ENCODE results near the gene ALKBH1. TPM values are rescaled to one million over a fixed set of nuclear protein-coding genes. Genes with fewer than 3 reads are reported as not detected.
A peak's percentile ranks its signal among the peaks of the same experiment; 100 is the strongest.

ALKBH1 gene
- total RNA-seq, 1 donor from 2014 or later = 18.0 TPM

GRCh38 chr14:77646907-77647306 lies 60.9 kb downstream of the ALKBH1 start:
- Mint-ChIP-seq H3K4me3 (no peak overlapping the region), H3K9me3 (peaks cover 2% of the 10 kb centered on the region), H3K36me3 (ENCODE audit: low read depth) (peaks cover 2% of the 10 kb centered on the region), H3K4me1 (peaks cover 4% of the 10 kb centered on the region), H3K27ac (no peak overlapping the region), H3K27me3 (no peaks in the 10 kb centered on the region)
- ChIA-PET CTCF (no interaction called here), POLR2A (no interaction called here)
- DNase-seq (no peak), ATAC-seq (ENCODE audit: low read depth) (no peak)
- intact Hi-C loops (cut with micrococcal nuclease) = no loop called here
- TF ChIP-seq, protein P1, sequence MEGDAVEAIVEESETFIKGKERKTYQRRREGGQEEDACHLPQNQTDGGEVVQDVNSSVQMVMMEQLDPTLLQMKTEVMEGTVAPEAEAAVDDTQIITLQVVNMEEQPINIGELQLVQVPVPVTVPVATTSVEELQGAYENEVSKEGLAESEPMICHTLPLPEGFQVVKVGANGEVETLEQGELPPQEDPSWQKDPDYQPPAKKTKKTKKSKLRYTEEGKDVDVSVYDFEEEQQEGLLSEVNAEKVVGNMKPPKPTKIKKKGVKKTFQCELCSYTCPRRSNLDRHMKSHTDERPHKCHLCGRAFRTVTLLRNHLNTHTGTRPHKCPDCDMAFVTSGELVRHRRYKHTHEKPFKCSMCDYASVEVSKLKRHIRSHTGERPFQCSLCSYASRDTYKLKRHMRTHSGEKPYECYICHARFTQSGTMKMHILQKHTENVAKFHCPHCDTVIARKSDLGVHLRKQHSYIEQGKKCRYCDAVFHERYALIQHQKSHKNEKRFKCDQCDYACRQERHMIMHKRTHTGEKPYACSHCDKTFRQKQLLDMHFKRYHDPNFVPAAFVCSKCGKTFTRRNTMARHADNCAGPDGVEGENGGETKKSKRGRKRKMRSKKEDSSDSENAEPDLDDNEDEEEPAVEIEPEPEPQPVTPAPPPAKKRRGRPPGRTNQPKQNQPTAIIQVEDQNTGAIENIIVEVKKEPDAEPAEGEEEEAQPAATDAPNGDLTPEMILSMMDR (IDR thresholded peaks at IDR 0.05) = no peak

DNA sequence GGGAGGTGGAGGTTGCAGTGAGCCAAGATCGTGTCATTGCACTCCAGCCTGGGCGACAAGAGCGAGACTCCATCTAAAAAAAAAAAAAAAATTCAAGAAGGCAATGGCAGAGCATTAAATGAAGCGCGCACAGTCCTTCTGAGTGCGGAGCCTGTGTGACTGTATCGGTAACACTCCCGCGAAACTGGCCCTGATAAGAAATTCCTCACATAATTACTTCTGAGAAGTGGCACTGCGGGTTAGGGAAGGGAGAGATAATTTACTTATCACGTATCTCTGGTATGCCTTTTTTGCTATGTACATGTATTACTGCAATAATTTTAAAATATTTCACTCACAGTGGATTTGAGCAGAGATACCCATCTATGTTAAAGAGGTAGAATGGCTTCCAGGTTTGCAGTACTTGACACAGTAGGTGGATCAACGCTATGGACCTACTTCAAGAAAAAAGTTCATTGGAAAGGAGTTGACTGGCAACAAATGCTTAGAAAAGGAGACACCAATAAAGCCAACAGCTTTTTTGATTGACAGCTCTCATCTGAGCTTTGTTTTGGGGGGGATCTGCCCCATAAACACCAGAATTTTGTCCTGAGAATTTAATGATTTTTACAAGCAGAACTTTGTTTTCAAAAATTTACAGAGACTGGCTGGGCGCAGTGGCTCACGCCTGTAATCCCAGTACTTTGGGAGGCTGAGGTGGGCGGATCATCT lies 62.1 kb downstream of the ALKBH1 start:
- Mint-ChIP-seq H3K4me1 (peaks cover 15% of the 10 kb centered on the region), H3K36me3 (ENCODE audit: low read depth) (peaks cover 5% of the 10 kb centered on the region), H3K4me3 (no peak overlapping the region), H3K27ac (no peak overlapping the region), H3K27me3 (no peaks in the 10 kb centered on the region), H3K9me3 (peaks cover 2% of the 10 kb centered on the region)
- intact Hi-C loops (cut with micrococcal nuclease) = no loop called here
- CTCF ChIA-PET = no interaction called here
- POLR2A ChIA-PET = interaction anchor here (0.5 kb wide), 1 partner anchor 133 kb away, joined by 15 read pairs; no protein-coding TSS in a partner anchor
- TF ChIP-seq, protein P1 (IDR thresholded peaks at IDR 0.05) = no peak
- ATAC-seq (ENCODE audit: low read depth) (no peak), DNase-seq (no peak)

- intact Hi-C loops (cut with micrococcal nuclease) = loop anchor here (1.0 to 2.0 kb wide), 3 partner anchors 26 to 184 kb away; partner anchors contain the start of genes AHSA1, ALKBH1, SLIRP and SPTLC2
- peak overlapping the region; percentile 93 for H3K27ac Mint-ChIP-seq
- H3K27me3 Mint-ChIP-seq = no peaks in the 10 kb centered on the region
- ATAC-seq (ENCODE audit: low read depth) (no peak), DNase-seq (no peak)
- CTCF ChIA-PET = no interaction called here
- POLR2A ChIA-PET = interaction anchor here (0.7 to 1.2 kb wide), 3 partner anchors 24 to 62 kb away, joined by 3 to 4 read pairs (median 3); no protein-coding TSS in a partner anchor
- peaks cover 16% of the 10 kb centered on the region for H3K4me1 Mint-ChIP-seq
- peak overlapping the region; percentile 95 for H3K4me3 Mint-ChIP-seq
- TF ChIP-seq, protein P1 (IDR thresholded peaks at IDR 0.05) = no peak
- H3K36me3 Mint-ChIP-seq (ENCODE audit: low read depth) = peaks cover 5% of the 10 kb centered on the region
- H3K9me3 Mint-ChIP-seq = peaks cover 2% of the 10 kb centered on the region
Measured at GRCh38 chr14:77642407-77642806, 65.4 kb downstream of the ALKBH1 start.

DNA sequence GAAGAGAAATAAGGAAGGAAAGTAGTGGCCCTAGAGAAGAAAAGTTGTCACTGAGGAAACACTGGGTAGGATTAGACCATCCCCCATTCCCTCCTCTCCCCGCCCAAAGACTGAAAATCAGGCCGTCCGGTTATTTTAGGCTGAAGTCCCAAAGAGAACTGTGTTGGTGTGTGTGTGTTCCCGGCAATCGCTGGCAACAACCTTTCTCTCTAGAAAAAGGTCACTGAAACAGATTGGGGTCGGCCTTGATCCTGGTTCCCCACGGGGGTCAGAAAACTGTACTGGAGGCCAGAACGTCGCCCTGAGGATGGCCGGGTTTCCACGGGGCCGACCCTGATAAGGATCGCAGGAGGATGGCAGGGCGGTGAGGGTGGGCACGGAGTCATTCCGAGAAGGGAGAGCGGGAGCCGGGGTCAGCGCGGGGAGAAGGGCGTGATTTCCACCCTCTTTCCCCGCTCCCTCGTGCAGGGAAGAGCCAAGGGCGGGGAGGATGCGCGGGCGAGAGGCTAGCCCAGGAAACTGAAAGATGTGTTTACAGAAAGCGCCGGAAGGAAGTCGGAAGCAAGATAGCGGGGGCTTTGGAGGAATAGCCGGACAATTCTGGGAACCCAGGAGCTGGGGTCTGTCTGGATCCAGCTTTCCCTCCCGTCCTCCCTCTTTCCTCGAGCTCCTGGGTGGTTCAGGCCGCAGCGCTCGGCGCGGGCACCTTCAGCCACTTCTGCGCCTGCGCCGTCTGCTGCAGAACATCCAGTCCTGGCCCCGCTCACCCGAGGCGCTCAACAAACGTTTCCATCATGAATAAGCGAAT lies 66.1 kb downstream of the ALKBH1 start:
- peak overlapping the region; percentile 93 for H3K27ac Mint-ChIP-seq
- ChIA-PET POLR2A (interaction anchor here (0.6 to 1.0 kb wide), 4 partner anchors 34 to 111 kb away, joined by 3 to 4 read pairs (median 3); no protein-coding TSS in a partner anchor), CTCF (interaction anchor here (1.0 kb wide), 1 partner anchor 24 kb away, joined by 3 read pairs; no protein-coding TSS in a partner anchor)
- peaks cover 5% of the 10 kb centered on the region for H3K36me3 Mint-ChIP-seq (ENCODE audit: low read depth)
- peaks cover 2% of the 10 kb centered on the region for H3K9me3 Mint-ChIP-seq
- H3K27me3 Mint-ChIP-seq = no peaks in the 10 kb centered on the region
- TF ChIP-seq, protein P1 (IDR thresholded peaks at IDR 0.05) = no peak
- intact Hi-C loops (cut with micrococcal nuclease) = loop anchor here (1.0 to 2.0 kb wide), 4 partner anchors 25 to 183 kb away; partner anchors contain the start of genes ADCK1, AHSA1, ALKBH1 and SLIRP
- DNase-seq = peak; percentile 61
- peaks cover 16% of the 10 kb centered on the region for H3K4me1 Mint-ChIP-seq
- H3K4me3 Mint-ChIP-seq = peak overlapping the region; percentile 95
- peak; percentile 78 for ATAC-seq (ENCODE audit: low read depth)
